WTC11 (cell line): ENCODE measurements around the gene KDELR3.

Experiments used
- AR ChIP-seq: fragments of 250-450 bp; sonication (Bioruptor Pico); IDR thresholded peaks from 2 replicates; pipeline ENCODE4 v1.9.0; 2021; ENCODE audit warnings: mild to moderate bottlenecking
- CREB1 ChIP-seq: sonication (generic); formaldehyde crosslinking; IDR thresholded peaks from 2 replicates; pipeline ENCODE4 v1.8.0; 2023; ENCODE audit warnings: mild to moderate bottlenecking, missing genetic modification reagents
- CTCF ChIP-seq: fragments of 200-600 bp; IDR thresholded peaks from 2 replicates; pipeline ENCODE4 v1.8.0; 2022; ENCODE audit warnings: antibody characterized with exemption
- ESRRA ChIP-seq: sonication (generic); formaldehyde crosslinking; IDR thresholded peaks from 2 replicates; pipeline ENCODE4 v1.8.1; 2022; ENCODE audit warnings: mild to moderate bottlenecking, missing genetic modification reagents, borderline replicate concordance
- GABPB1 ChIP-seq: sonication (generic); formaldehyde crosslinking; IDR thresholded peaks from 2 replicates; pipeline ENCODE4 v1.8.1; 2023; ENCODE audit warnings: mild to moderate bottlenecking, missing genetic modification reagents
- JUN ChIP-seq: sonication (generic); formaldehyde crosslinking; IDR thresholded peaks from 2 replicates; pipeline ENCODE4 v1.8.0; 2023; ENCODE audit warnings: mild to moderate bottlenecking, missing genetic modification reagents
- MYBL2 ChIP-seq: sonication (generic); formaldehyde crosslinking; IDR thresholded peaks from 2 replicates; pipeline ENCODE4 v1.8.1; 2023; ENCODE audit warnings: mild to moderate bottlenecking, moderate library complexity, missing genetic modification reagents
- NR2C2 ChIP-seq: sonication (generic); formaldehyde crosslinking; IDR thresholded peaks from 2 replicates; pipeline ENCODE4 v1.8.0; 2022; ENCODE audit warnings: mild to moderate bottlenecking, missing genetic modification reagents
- SP1 ChIP-seq: sonication (generic); formaldehyde crosslinking; conservative IDR thresholded peaks from 2 replicates; pipeline ENCODE4 v1.8.1; 2022; ENCODE audit warnings: missing genetic modification reagents
- TEAD1 ChIP-seq: sonication (generic); formaldehyde crosslinking; IDR thresholded peaks from 2 replicates; pipeline ENCODE4 v1.8.0; 2022; ENCODE audit warnings: mild to moderate bottlenecking, missing genetic modification reagents
- TF ChIP-seq, protein P1 (sequence below): sonication (generic); formaldehyde crosslinking; IDR thresholded peaks from 2 replicates; pipeline ENCODE4 v1.8.1; 2022; ENCODE audit warnings: low read depth, missing genetic modification reagents, borderline replicate concordance

- TF ChIP-seq CTCF, result no peak
- no peak for TF ChIP-seq NR2C2 (CRISPR knock-in tag)
- TF ChIP-seq AR (CRISPR knock-in tag), result no peak
- no peak for TF ChIP-seq JUN
- TF ChIP-seq GABPB1 (CRISPR knock-in tag), result no peak
- TF ChIP-seq, protein P1, sequence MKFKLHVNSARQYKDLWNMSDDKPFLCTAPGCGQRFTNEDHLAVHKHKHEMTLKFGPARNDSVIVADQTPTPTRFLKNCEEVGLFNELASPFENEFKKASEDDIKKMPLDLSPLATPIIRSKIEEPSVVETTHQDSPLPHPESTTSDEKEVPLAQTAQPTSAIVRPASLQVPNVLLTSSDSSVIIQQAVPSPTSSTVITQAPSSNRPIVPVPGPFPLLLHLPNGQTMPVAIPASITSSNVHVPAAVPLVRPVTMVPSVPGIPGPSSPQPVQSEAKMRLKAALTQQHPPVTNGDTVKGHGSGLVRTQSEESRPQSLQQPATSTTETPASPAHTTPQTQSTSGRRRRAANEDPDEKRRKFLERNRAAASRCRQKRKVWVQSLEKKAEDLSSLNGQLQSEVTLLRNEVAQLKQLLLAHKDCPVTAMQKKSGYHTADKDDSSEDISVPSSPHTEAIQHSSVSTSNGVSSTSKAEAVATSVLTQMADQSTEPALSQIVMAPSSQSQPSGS (CRISPR knock-in tag), result no peak
- TF ChIP-seq ESRRA (CRISPR knock-in tag), result no peak
- TF ChIP-seq TEAD1, result no peak
- no peak for TF ChIP-seq SP1 (CRISPR knock-in tag)
- TF ChIP-seq CREB1 (CRISPR knock-in tag), result no peak
- TF ChIP-seq MYBL2 (CRISPR knock-in tag), result no peak
These were observed 6.2 kb downstream of the KDELR3 start for GRCh38 chr22:38474003-38474607.
